ENCODE data around the gene CAMK1D. TPM values are rescaled to one million over a fixed set of nuclear protein-coding genes. Genes with fewer than 3 reads are reported as not detected.

CAMK1D gene
- total and polyA plus RNA-seq, 8 donors: 1.4 to 26.9 (median 3.9) TPM

- intact Hi-C loops (cut with DNase I; ENCODE audit: low total_unique reads): no loop called here
- no peak overlapping the region for H3K4me3 ChIP-seq
- H3K4me1 ChIP-seq: peaks cover 0 to 26% (median 14%) of the 10 kb centered on the region in 4 donors
- no peak for TF ChIP-seq POLR2A (IDR thresholded peaks at IDR 0.05)
- no peak for TF ChIP-seq CTCF (IDR thresholded peaks at IDR 0.05)
- no peak for TF ChIP-seq POLR2AphosphoS5 (IDR thresholded peaks at IDR 0.05)
- TF ChIP-seq EP300 (IDR thresholded peaks at IDR 0.05): no peak
- H3K36me3 ChIP-seq: no peaks in the 10 kb centered on the region
- no peaks in the 10 kb centered on the region for H3K9me3 ChIP-seq
- DNase-seq: no peak
- no peaks in the 10 kb centered on the region for H3K27me3 ChIP-seq
- no peak overlapping the region for H3K27ac ChIP-seq
- 79 to 85% (median 84%) methylated on average over 4 of the region's 4 CpGs for WGBS, 5 donors
Observed at GRCh38 chr10:12586741-12587140, 237.4 kb downstream of the CAMK1D start.

- H3K36me3 ChIP-seq: no peaks in the 10 kb centered on the region
- TF ChIP-seq CTCF (IDR thresholded peaks at IDR 0.05) (no peak), POLR2AphosphoS5 (IDR thresholded peaks at IDR 0.05) (no peak), POLR2A (IDR thresholded peaks at IDR 0.05) (no peak), EP300 (IDR thresholded peaks at IDR 0.05) (no peak)
- intact Hi-C loops (cut with DNase I; ENCODE audit: low total_unique reads): no loop called here
- no peaks in the 10 kb centered on the region for H3K9me3 ChIP-seq
- no peak for DNase-seq
- WGBS, 5 donors: 51 to 67% (median 67%) methylated on average over 4 of the region's 4 CpGs
- H3K27ac ChIP-seq: no peak overlapping the region
- no peaks in the 10 kb centered on the region for H3K27me3 ChIP-seq
- peaks cover 0 to 26% (median 14%) of the 10 kb centered on the region in 4 donors for H3K4me1 ChIP-seq
- no peak overlapping the region for H3K4me3 ChIP-seq
Observed at GRCh38 chr10:12587451-12587888, 238.1 kb downstream of the CAMK1D start.

- DNase-seq: no peak
- intact Hi-C loops (cut with DNase I; ENCODE audit: low total_unique reads): no loop called here
- no peaks in the 10 kb centered on the region for H3K27me3 ChIP-seq
- 19 to 31% (median 28%) methylated on average over 12 of the region's 12 CpGs for WGBS, 5 donors
- no peaks in the 10 kb centered on the region for H3K36me3 ChIP-seq
- peaks cover 0 to 26% (median 14%) of the 10 kb centered on the region in 4 donors for H3K4me1 ChIP-seq
- H3K9me3 ChIP-seq: no peaks in the 10 kb centered on the region
- peak overlapping the region in 3 of 4 donors; percentile 6 to 15 (median 12) for H3K4me3 ChIP-seq
- TF ChIP-seq EP300 (IDR thresholded peaks at IDR 0.05): no peak
- TF ChIP-seq POLR2A (IDR thresholded peaks at IDR 0.05): no peak
- no peak for TF ChIP-seq POLR2AphosphoS5 (IDR thresholded peaks at IDR 0.05)
- TF ChIP-seq CTCF (IDR thresholded peaks at IDR 0.05): no peak
- H3K27ac ChIP-seq: peak overlapping the region in 1 of 5 donors; percentile 22
Observed at GRCh38 chr10:12588091-12588860, 238.9 kb downstream of the CAMK1D start.

GRCh38 chr10:12589291-12589690 lies 239.9 kb downstream of the CAMK1D start:
- WGBS, 5 donors: 69 to 90% (median 84%) methylated on average over 8 of the region's 8 CpGs
- Histone ChIP-seq H3K9me3 (no peaks in the 10 kb centered on the region), H3K27ac (no peak overlapping the region), H3K4me3 (no peak overlapping the region), H3K27me3 (no peaks in the 10 kb centered on the region), H3K4me1 (peaks cover 0 to 26% (median 14%) of the 10 kb centered on the region in 4 donors), H3K36me3 (no peaks in the 10 kb centered on the region)
- intact Hi-C loops (cut with DNase I; ENCODE audit: low total_unique reads): no loop called here
- TF ChIP-seq EP300 (IDR thresholded peaks at IDR 0.05) (no peak), POLR2AphosphoS5 (IDR thresholded peaks at IDR 0.05) (no peak), CTCF (IDR thresholded peaks at IDR 0.05) (no peak), POLR2A (IDR thresholded peaks at IDR 0.05) (no peak)
- no peak for DNase-seq

All from stomach (tissue), 9 donors.